Neuron (in vitro differentiated cells): ENCODE measurements around the gene TCOF1.

Experiments used
- H2AFZ ChIP-seq: one replicate; pipeline ENCODE4 v1.6.1; 2013; ENCODE audit warnings: low read depth, mild to moderate bottlenecking, inconsistent platforms, low read length, moderate library complexity
- H3K27me3 ChIP-seq: one replicate; pipeline ENCODE4 v1.6.1; 2013; ENCODE audit warnings: low read length; ENCODE audit not compliant: insufficient read depth
- H3K36me3 ChIP-seq: one replicate; pipeline ENCODE4 v1.6.1; 2013; ENCODE audit warnings: low read length; ENCODE audit not compliant: insufficient read depth
- H3K4me1 ChIP-seq: one replicate; pipeline ENCODE4 v1.6.1; 2013; ENCODE audit warnings: low read length; ENCODE audit not compliant: insufficient read depth
- H3K4me3 ChIP-seq: 2 replicates; pipeline ENCODE4 v1.5.1; 2013; ENCODE audit warnings: mild to moderate bottlenecking, low read length, moderate library complexity
- H3K9me3 ChIP-seq: one replicate; pipeline ENCODE4 v1.6.1; 2013; ENCODE audit warnings: low read length

Gene TCOF1

DNA sequence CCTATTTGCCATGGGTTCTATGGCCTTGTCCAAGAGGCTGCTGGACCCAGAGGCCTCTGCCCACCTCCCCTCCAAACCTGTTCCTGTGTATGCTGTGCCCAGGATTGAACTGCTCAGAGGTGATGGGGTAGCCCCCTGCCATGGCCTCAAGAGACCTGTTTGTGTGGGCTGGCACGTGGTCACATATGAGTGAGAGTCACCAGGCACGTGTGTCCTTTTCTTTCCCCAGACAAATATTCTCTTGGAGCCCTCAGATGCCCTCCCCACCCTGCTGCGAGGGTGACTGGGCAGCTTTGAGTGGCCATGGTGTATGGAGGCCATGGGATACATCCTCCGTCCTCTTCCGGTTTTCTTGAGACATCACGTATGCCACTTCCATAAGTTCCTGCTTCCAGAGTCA lies 10.9 kb upstream of the TCOF1 start:
- Histone ChIP-seq H2AFZ (no peak overlapping the region), H3K9me3 (no peaks in the 10 kb centered on the region), H3K27me3 (no peaks in the 10 kb centered on the region), H3K4me1 (peaks cover 45% of the 10 kb centered on the region), H3K4me3 (no peak overlapping the region), H3K36me3 (no peaks in the 10 kb centered on the region)

GRCh38 chr5:150347003-150347402 lies 10.5 kb upstream of the TCOF1 start:
- H3K4me3 ChIP-seq = no peak overlapping the region
- H2AFZ ChIP-seq = no peak overlapping the region
- no peaks in the 10 kb centered on the region for H3K9me3 ChIP-seq
- no peaks in the 10 kb centered on the region for H3K27me3 ChIP-seq
- H3K4me1 ChIP-seq = peaks cover 45% of the 10 kb centered on the region
- H3K36me3 ChIP-seq = no peaks in the 10 kb centered on the region

GRCh38 chr5:150347451-150347850 lies 10.0 kb upstream of the TCOF1 start:
- Histone ChIP-seq H3K4me1 (peaks cover 45% of the 10 kb centered on the region), H3K36me3 (no peaks in the 10 kb centered on the region), H3K9me3 (no peaks in the 10 kb centered on the region), H3K27me3 (no peaks in the 10 kb centered on the region), H3K4me3 (no peak overlapping the region), H2AFZ (no peak overlapping the region)

DNA sequence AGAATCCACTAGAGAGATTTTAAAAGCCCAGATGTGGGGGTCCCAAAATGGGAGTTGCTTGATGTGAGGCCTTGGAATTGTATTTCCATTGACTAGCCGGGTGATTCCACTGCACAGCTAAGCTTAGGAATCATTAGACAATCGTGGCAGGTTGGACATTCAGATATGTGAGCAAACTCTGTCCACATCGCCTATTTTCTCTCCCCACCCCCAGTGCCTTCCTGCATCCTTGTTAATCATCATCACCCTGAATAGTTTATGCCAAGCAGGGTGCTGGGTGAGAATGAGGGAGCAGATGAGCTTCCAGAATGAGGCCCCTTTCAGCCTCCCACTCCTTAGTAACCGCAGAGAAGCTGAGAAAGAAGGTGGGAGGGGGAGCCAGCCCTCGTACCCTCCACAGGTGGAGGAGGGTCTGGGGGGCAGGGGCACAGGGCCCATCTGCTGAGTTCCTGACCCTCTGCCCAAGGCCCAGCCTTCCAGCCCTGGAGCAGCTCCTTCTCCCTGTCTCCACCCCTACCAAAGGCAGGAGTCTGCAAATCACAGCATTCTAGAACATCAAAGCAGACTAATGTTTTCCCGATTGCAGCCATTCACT lies 7.7 kb upstream of the TCOF1 start:
- H3K4me3 ChIP-seq = no peak overlapping the region
- H3K27me3 ChIP-seq = no peaks in the 10 kb centered on the region
- no peaks in the 10 kb centered on the region for H3K36me3 ChIP-seq
- no peak overlapping the region for H2AFZ ChIP-seq
- no peaks in the 10 kb centered on the region for H3K9me3 ChIP-seq
- H3K4me1 ChIP-seq = peaks cover 41% of the 10 kb centered on the region

DNA sequence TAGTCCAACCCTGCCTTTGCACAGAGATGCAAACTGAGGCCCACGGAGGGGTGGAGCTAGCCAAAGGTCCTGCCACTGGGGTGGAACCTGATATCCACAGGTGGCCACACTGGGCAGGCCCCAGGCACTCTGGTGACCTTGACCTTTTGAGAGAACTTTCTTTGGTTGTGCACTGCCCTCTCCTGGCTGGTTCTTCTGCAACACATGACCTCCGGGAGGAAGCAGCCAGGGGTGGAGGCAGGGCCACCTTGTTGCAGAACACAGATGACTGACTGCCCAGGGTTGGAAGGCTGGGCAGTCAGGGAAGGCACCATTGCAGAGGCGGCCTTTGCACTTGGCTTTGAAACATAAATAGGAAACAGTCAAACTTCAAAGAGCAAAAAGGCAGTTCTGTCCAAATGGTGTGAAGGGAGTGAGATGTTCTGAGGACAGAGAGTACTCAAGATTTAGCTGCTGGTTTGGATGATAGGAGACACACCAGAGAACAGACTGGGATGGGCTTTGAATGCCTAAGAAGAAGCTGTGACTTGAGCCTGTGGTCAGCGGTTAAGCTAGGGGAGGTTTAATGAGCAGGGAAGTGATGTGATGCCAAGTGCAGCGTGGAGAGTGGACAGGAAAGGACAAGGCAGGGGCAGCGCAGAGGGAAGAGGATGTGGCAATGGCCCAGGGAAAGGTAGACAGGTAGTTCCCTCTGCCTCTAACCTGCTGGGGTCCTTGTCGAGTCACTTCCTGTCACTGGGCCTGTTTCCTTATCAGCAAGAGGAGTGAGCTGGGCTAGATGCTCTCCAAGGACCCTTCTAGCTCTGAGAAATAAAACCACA lies 6.8 kb upstream of the TCOF1 start:
- H3K36me3 ChIP-seq = no peaks in the 10 kb centered on the region
- H3K9me3 ChIP-seq = no peaks in the 10 kb centered on the region
- H3K4me3 ChIP-seq = no peak overlapping the region
- no peak overlapping the region for H2AFZ ChIP-seq
- no peaks in the 10 kb centered on the region for H3K27me3 ChIP-seq
- H3K4me1 ChIP-seq = peaks cover 39% of the 10 kb centered on the region

DNA sequence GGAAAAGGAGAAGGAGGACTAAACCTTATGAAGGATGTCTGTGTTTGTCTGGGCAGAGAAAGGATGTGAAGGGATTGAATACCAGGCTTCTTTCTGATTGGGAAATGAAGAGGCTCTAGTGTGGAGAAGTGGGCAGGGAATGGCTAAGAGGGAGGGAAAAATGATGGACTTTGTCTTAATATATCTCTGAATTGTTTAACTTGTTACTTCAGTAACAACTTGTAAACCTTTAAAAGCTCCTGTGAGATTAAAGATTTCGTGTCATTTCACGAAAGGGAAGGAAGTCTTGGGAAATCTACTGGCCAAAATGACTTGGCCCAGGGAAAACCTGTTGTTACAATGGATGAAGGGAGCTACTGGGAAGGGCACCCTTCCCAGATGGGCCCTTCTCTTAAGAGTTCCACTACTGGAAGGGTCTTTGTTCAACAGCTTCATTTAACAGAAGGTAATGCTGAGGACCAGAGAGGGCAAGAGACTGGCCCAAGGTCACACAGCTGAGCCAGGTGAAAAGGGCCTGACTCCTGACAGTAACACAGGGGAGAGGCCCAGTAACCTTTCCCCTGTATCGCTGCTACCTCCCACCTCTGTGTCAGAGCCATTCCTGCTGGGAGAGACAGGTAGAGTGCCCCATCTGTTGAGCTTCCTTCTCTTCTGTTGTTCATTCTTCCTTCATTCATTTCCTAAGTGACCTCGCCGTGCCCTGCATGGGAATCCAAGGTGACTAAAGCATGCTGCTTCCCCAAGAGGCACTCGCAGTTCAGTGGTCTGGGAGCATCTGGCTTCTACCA lies 5.1 kb upstream of the TCOF1 start:
- H2AFZ ChIP-seq = no peak overlapping the region
- H3K4me1 ChIP-seq = peaks cover 28% of the 10 kb centered on the region
- no peaks in the 10 kb centered on the region for H3K9me3 ChIP-seq
- no peaks in the 10 kb centered on the region for H3K27me3 ChIP-seq
- no peaks in the 10 kb centered on the region for H3K36me3 ChIP-seq
- H3K4me3 ChIP-seq = no peak overlapping the region

DNA sequence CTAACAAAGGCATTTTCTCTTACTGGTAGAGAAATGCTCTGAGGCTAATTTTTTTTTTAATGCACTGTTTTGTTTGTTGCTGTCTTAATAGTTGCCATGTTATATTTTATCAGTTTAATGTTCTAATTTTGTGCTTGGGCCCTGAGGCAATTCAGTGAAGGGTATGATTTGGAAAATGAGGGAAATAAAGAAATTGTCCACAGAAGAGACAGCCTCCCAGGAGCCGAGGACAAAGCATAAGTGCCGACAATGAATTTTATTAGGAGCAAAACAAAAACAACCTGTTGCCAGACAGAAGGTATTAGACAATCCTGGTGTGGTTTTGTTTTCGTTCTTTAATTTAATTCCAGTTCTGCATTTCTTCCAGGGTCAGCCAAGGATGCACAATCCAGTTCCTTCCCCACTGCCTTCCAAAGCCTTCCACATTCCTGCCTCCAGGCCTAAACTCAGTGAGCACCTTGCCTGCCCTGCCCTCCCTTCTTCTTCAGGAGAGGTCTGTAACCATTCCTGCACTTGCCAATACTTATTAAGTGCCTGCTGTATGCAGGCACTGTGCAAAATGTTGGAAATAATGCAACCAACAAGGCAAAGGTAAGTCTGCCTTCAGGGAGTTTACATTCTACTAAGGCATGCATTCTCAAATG lies 4.3 kb upstream of the TCOF1 start:
- Histone ChIP-seq H3K27me3 (no peaks in the 10 kb centered on the region), H2AFZ (no peak overlapping the region), H3K4me1 (peaks cover 22% of the 10 kb centered on the region), H3K9me3 (no peaks in the 10 kb centered on the region), H3K4me3 (no peak overlapping the region), H3K36me3 (no peaks in the 10 kb centered on the region)

DNA sequence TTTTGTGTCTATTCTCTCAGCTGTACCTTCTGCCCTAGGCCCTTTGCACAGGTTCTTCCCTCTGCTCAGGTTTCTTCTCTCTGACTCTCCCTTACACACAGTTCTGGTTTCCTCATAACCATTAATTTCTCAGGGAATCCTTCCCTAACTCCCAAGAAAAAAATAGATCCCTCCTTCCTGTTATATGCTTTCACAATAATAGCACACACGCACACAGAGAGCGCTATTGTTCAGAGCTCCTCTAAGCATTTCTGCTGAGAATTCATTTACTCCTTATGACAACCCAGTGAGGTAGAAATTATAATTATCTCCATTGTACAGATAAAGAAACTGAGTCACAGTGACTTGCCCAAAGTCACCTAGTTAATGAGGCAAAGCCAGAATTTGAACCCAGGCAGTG lies 1.7 kb upstream of the TCOF1 start:
- Histone ChIP-seq H3K9me3 (no peaks in the 10 kb centered on the region), H3K36me3 (peaks cover 13% of the 10 kb centered on the region), H3K4me3 (no peak overlapping the region), H3K27me3 (no peaks in the 10 kb centered on the region), H2AFZ (no peak overlapping the region), H3K4me1 (peaks cover 15% of the 10 kb centered on the region)

GRCh38 chr5:150356575-150357294 lies 762 bp upstream of the TCOF1 start:
- H3K9me3 ChIP-seq = no peaks in the 10 kb centered on the region
- H3K27me3 ChIP-seq = no peaks in the 10 kb centered on the region
- peak overlapping the region; percentile 90 for H2AFZ ChIP-seq
- peak overlapping the region; percentile 46 for H3K4me3 ChIP-seq
- H3K4me1 ChIP-seq = peaks cover 12% of the 10 kb centered on the region
- H3K36me3 ChIP-seq = peaks cover 22% of the 10 kb centered on the region

DNA sequence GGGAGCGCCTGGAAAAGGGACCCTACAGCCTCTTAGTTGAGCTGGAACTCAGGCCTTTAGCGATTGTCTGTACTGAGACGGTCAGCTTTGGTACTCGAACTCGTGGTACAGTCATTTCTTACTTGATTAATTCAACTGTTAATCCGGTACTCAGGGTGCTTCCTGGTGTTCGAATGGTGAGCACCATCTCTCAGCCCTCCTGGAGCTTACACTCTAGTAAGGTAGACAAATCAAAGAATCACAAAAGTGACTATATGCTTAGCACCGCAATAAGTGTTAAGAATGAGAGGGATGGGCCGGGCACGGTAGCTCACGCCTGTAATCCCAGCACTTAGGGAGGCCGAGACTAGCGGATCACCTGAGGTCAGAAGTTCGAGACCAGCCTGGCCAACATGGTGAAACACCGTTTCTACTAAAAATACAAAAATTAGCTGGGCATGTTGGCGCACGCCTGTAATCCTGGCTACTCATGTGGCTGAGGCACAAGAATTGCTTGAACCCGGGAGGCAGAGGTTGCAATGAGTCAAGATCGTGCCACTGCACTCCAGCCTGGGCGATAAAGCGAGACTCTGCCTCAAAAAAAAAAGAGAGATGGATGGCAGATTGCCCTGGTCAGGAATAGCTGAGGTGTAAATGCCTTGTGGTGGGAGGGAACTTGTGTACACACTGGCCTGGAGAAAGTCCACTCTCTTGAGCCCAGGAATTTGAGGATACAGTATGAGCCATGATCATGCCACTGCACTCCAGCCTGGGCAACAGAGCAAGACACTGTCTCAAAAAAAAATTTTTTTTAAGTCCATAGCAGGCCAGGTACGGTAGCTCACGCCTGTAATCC lies 981 bp downstream of the TCOF1 start:
- peaks cover 38% of the 10 kb centered on the region for H3K36me3 ChIP-seq
- H3K27me3 ChIP-seq = no peaks in the 10 kb centered on the region
- no peaks in the 10 kb centered on the region for H3K9me3 ChIP-seq
- H3K4me3 ChIP-seq = peak overlapping the region; percentile 93
- peak overlapping the region; percentile 90 for H2AFZ ChIP-seq
- H3K4me1 ChIP-seq = peaks cover 12% of the 10 kb centered on the region

DNA sequence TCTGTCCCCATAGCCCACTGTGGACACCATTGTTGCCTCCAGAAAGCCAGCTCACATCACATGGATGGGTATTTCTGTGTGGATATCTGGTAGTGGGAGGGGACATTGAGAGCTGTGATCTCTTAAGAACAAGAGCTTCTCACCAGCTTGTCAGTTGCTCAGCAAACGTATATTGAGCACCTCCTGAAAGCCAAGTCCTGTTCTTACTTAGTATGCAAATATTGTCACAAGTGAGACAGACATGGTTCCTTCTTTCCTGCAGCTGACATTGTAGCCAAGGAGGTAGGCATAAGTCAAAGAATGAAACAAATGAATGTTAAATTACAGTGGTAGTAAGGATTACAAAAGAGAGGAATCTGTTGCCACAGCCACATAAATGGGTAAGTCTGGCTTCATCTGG lies 3.8 kb downstream of the TCOF1 start:
- H3K9me3 ChIP-seq = no peaks in the 10 kb centered on the region
- peaks cover 61% of the 10 kb centered on the region for H3K36me3 ChIP-seq
- no peak overlapping the region for H3K4me3 ChIP-seq
- H2AFZ ChIP-seq = no peak overlapping the region
- peaks cover 12% of the 10 kb centered on the region for H3K4me1 ChIP-seq
- no peaks in the 10 kb centered on the region for H3K27me3 ChIP-seq

DNA sequence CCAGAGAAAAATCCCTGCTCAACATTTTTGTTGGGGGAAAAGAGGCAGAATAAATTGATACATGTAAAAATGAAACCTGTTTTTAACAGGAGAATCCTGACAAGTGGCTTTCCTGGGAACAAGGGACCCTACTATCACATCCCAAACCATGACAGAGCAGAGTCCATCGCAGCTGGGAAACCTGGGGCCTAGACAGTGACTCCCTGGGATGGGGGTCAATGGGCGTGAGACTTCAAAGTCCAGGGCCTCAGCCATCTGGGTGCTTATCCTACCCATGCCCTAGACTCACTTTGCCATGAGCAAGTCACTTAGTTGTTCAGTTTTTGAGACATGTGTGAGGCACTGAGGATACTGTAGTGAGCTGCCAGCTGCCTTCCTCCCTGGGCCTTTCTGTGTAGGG lies 5.7 kb downstream of the TCOF1 start:
- Histone ChIP-seq H3K36me3 (peaks cover 74% of the 10 kb centered on the region), H3K9me3 (no peaks in the 10 kb centered on the region), H2AFZ (no peak overlapping the region), H3K4me3 (no peak overlapping the region), H3K4me1 (peaks cover 5% of the 10 kb centered on the region), H3K27me3 (no peaks in the 10 kb centered on the region)
